GM21723 (cell line): ENCODE data around the gene ITIH1.
"Not testable (repeated sequence)": the region's sequence is repeated elsewhere in the genome, so short reads cannot be mapped to it uniquely, and the experiment has no call there.

Experiments used
- ATAC-seq: cut with Tn5 transposase; IDR thresholded peaks from one replicate; pipeline ENCODE4 v1.9.1; 2021; ENCODE audit warnings: mild to moderate bottlenecking, moderate library complexity; ENCODE audit not compliant: unreplicated experiment

Gene ITIH1

DNA sequence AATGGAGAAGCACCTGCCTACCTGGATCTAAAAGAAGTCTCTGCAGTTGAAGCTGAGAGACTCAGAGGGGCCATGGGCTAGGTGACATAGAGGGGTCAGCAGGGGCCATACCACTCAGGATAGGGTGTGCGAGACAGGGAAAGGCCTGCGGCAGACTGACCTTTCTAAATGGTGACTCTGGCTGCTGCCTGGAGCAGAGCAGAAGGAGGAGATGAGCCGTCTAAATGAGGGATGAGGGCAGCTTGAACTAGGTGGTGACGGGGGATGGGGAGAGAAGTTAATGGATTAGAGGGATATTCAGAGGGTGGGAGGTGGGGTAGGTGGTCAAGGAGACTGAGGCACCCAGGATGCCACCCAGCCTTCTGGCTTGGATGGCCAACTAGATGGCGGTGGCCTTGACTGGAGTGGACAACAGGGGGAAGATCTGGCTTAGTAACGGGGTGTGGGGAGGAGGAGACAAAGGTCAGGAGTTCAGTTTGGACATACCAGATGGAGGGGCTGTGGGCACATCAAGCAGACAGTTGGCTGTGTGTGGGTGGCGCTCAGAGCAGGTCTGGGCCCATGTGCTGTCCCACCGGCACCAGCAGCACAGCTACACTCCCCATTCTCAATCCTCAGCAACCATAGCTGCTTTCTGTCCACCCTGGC is 3.2 kb upstream of the ITIH1 start:
- no peak for ATAC-seq

GRCh38 chr3:52774901-52775864 is 2.2 kb upstream of the ITIH1 start:
- no peak for ATAC-seq

GRCh38 chr3:52775877-52776276 is 1.5 kb upstream of the ITIH1 start:
- no peak for ATAC-seq

- ATAC-seq, result not testable (repeated sequence)
Observed at GRCh38 chr3:52776486-52776885, 913 bp upstream of the ITIH1 start.

DNA sequence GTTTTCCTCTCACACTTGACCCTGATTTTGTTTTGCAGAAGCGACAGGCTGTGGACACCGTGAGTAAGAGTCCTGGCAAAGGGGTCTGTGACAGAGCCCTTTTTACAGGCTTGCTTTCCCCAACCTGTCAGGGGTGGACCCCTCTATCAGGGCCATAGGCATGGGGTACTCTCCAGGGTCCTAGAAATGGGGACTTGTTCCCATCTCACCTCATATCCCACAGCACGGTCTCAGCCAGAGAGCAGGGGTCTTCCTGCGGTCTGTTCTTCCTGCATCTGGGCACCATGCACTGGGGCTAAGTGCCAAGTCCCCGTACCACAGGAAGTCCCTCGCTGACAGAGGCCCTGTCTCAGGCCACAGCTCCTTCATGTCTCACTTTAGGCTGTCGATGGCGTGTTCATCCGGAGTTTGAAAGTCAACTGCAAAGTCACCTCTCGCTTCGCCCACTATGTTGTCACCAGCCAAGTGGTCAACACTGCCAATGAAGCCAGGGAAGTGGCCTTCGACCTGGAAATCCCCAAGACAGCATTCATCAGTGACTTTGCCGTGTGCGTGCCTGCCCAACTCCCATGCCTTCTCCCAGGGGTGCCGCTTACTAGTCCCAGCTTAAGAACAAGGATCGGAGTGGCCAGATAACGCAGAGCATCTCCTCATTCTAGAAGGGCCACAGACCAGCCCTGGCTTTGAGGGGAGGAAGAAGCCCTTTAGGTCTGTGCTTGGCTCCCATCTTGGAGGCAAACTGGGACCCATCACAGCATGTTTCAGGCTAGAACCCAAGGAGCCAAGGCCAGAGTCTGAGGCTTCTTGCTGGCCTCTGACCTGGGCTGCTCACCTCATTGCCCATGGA is 783 bp downstream of the ITIH1 start:
- no peak for ATAC-seq

- peak; percentile 81 for ATAC-seq
Observed at GRCh38 chr3:52779011-52779836, 1.8 kb downstream of the ITIH1 start.

GRCh38 chr3:52779837-52780585 is 2.6 kb downstream of the ITIH1 start:
- ATAC-seq, result no peak

DNA sequence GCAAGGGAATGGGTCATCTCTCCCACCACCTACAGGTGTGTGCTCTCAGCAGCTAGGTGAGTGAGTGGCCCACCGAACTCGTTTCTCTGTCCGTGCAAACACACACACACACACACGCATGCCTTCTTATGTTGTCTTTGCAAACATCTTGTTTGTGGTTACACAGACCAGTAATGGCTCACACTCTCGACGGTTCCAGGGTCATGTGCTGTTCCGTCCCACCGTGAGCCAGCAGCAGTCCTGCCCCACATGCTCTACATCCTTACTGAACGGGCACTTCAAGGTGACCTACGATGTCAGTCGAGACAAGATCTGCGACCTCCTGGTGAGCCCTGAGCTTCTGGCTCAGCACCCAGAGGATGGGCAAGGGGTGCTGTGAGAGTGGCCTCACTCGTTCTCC is 4.3 kb downstream of the ITIH1 start:
- ATAC-seq, result no peak

DNA sequence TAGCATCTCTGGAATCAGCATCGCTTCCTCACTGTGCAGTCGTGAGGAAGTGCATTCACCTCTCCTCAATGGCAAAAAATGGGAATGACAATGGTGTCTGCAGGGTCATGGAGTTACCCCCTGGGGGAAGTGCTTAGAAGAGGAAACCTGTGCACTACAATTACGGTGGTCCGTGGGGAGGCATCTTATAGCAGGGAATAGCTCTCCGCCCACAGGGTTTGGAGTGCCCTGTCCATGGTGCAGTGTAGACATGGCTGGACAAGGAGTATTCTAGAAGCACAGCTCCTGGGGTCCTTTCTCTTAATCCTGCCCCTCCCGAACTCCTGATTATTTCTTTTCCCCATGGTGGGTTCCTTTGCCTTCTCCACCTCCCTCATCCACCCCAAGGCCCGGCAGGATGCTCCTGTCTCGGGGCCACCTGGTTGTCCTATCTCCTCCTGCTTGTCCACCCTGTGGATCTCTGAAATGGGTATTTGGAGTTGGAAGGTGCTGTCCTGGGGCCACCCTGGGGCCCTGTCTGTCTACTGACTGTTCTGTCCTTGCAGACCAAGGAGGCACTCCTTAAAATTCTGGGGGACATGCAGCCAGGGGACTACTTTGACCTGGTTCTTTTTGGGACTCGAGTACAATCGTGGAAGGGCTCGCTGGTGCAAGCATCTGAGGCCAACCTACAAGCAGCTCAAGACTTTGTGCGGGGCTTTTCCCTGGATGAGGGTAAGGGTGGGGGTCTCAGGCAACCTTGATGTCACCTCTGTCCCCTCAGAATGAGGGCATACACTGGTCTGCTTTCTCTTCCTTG is 5.2 kb downstream of the ITIH1 start:
- ATAC-seq, result no peak

GRCh38 chr3:52783211-52783555 is 5.8 kb downstream of the ITIH1 start:
- ATAC-seq, result no peak

DNA sequence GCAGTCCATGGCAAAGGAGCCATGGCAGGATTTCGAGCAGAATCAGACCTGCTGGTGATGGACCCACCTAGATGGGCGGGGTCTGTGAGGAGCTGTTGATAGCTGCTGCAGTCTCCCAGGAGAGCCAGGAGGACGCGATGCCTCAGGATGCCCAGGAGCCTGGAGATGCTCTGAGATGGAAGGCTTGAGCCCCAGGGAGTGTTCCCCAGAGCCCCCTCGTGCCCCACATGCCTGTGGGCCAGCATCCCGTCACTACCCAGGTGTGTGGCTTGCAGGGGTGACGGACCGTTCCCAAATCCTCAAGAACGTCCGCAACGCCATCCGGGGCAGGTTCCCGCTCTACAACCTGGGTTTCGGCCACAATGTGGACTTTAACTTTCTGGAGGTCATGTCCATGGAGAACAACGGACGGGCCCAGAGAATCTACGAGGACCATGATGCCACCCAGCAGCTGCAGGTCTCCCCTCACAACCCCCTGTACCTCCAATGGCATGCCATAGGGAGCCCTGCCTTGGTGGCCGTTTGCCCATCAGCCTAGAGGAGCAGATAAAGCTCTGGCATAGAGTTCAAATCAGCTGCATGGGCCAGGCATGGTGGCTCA is 6.7 kb downstream of the ITIH1 start:
- ATAC-seq, result no peak

DNA sequence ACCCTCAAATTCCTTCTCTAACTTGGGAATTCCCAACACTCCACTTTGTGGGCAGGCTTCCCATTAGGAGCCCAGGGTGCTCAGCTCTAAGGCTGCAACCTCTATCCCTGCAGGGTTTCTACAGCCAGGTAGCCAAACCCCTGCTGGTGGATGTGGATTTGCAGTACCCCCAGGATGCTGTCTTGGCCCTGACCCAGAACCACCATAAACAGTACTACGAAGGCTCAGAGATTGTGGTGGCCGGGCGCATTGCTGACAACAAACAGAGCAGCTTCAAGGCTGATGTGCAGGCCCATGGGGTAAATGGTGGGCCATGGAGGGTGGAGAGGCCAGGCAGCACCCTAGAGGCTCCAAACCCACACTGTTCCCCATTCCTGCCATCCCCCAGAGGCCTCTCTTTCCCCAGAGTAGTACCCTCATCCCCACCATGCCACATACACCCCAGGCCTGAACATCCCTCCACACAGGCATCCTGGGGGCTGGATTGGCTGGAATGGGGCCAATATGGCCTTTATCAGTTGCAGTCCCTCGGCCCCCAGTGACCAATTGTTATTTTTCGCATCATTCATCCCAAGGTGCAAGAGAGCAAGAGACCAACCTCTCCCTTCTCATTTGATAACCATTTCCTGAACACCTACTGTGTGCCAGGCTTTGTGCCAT is 7.7 kb downstream of the ITIH1 start:
- no peak for ATAC-seq

DNA sequence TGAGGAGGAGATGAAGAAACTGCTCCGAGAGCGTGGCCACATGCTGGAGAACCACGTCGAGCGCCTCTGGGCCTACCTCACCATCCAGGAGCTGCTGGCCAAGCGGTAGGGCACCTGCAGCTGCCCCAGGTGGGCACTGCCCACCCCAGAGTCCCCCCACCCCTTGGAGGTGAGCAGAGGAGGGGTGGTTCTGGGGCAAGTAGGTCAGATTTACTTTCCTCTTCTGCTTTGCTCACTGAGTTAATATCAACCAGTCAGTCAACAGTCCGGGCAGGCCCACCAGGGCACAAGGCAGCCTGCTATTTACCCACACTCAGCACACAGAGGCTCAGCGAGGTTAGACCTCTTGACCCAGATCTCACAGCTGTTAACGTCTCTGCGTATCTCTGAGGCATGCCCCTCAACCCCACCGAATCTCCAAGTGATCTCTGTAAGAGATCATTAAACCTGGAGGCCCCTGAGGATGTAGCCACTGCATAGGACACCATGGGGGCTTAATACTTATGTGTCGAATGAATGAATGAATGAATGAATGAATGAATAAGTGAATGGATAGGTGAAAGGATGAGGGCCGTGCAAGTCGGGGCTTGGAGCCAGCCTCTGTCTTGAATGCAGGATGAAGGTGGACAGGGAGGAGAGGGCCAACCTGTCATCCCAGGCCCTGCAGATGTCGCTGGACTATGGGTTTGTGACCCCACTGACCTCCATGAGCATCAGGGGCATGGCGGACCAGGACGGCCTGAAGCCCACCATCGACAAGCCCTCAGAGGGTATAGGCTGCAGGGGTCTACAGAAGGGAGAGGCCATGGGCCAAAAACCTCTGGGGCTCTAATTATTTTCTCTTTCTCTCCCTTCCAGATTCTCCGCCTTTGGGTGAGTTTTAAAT is 9.2 kb downstream of the ITIH1 start:
- no peak for ATAC-seq

DNA sequence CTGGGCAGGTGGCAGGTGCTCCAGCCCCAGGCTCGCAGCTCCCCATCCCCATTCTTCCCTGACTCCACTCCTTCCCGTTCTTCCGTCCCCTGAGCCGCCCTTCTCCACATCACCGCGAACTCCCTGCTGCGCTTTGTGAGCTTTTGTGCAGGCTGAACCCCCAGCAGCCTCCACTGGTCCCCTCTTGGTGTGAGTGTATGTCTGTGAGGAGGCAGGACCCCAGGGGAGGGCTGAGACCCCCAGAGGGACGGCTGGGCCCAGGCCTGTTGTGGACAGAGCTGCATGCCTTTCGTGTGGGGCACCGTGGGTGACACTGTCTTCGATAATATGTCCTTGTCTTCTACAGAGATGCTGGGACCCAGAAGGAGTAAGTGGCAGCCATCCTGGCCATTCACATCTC is 9.8 kb downstream of the ITIH1 start:
- no peak for ATAC-seq

GRCh38 chr3:52787672-52788625 is 10.6 kb downstream of the ITIH1 start:
- no peak for ATAC-seq
